Liver (tissue), 9 donors: ENCODE data around the gene EIPR1. TPM values are rescaled to one million over a fixed set of nuclear protein-coding genes. Genes with fewer than 3 reads are reported as not detected.

Experiments used
- DNase-seq: peaks from one replicate; pipeline ENCODE4 v3.0.0-alpha.2; 2017; ENCODE audit warnings: low spot score
- H3K27ac ChIP-seq, 2 donors: one replicate each; pipeline ENCODE4 v1.7.0; 2013; ENCODE audit warnings: inconsistent platforms in 2 of 2, low read length in 2 of 2, control low read depth in 1 of 2, low read depth in 1 of 2, mild to moderate bottlenecking in 1 of 2
- H3K27me3 ChIP-seq, 4 donors: one replicate each; pipeline versions ENCODE4 v1.6.1 to v1.7.0; 2013; ENCODE audit warnings: low read length in 3 of 4, inconsistent platforms in 1 of 4, mild to moderate bottlenecking in 1 of 4, moderate library complexity in 1 of 4; ENCODE audit not compliant: control insufficient read depth in 4 of 4, insufficient read depth in 4 of 4
- H3K36me3 ChIP-seq, 4 donors: one replicate each; pipeline versions ENCODE4 v1.6.1 to v1.7.0; 2013; ENCODE audit warnings: low read length in 3 of 4, mild to moderate bottlenecking in 3 of 4, low read depth in 1 of 4, moderate library complexity in 1 of 4; ENCODE audit not compliant: control insufficient read depth in 4 of 4, insufficient read depth in 3 of 4
- H3K4me1 ChIP-seq, 4 donors: one replicate each; pipeline versions ENCODE4 v1.6.1 to v1.7.0; 2013; ENCODE audit warnings: low read length in 3 of 4, mild to moderate bottlenecking in 3 of 4, moderate library complexity in 1 of 4; ENCODE audit not compliant: control insufficient read depth in 4 of 4, insufficient read depth in 4 of 4
- H3K4me3 ChIP-seq, 3 donors: one replicate each; pipeline versions ENCODE4 v1.6.1 to v1.7.0; 2013; ENCODE audit warnings: low read length in 3 of 3, control low read depth in 1 of 3, low read depth in 1 of 3, mild to moderate bottlenecking in 1 of 3
- H3K9ac ChIP-seq, 2 donors: one replicate each; pipeline ENCODE4 v1.7.0; 2013; ENCODE audit warnings: low read length in 2 of 2, mild to moderate bottlenecking in 2 of 2, moderate library complexity in 2 of 2, control low read depth in 1 of 2, low read depth in 1 of 2
- H3K9me3 ChIP-seq, 4 donors: one replicate each; pipeline versions ENCODE4 v1.6.1 to v1.7.0; 2013; ENCODE audit warnings: low read length in 3 of 4; ENCODE audit not compliant: control insufficient read depth in 4 of 4
- CTCF ChIP-seq: fragments of 150-350 bp; IDR thresholded peaks from 2 replicates; pipeline ENCODE4 v1.5.1; 2017; ENCODE audit warnings: improper control_type of control experiment, low read depth, low read length; ENCODE audit not compliant: missing input control
- HNF4A ChIP-seq, 2 donors: conservative IDR thresholded peaks; 2 replicates each; pipeline ENCODE4 v1.6.1; 2016; ENCODE audit warnings: antibody characterized with exemption in 2 of 2, mild to moderate bottlenecking in 2 of 2
- RAD21 ChIP-seq, 2 donors: IDR thresholded peaks; 2 replicates each; pipeline ENCODE4 v1.6.1; 2016; ENCODE audit warnings: antibody characterized with exemption in 2 of 2, mild to moderate bottlenecking in 2 of 2
- RXRA ChIP-seq, 2 donors: IDR thresholded peaks; 2 replicates each; pipeline ENCODE4 v1.6.1; 2017 to 2018; ENCODE audit warnings: antibody characterized with exemption in 2 of 2, mild to moderate bottlenecking in 1 of 2
- SP1 ChIP-seq: IDR thresholded peaks from 2 replicates; pipeline ENCODE4 v1.6.1; 2018; ENCODE audit warnings: antibody characterized with exemption, mild to moderate bottlenecking
- TAF1 ChIP-seq: conservative IDR thresholded peaks from 2 replicates; pipeline ENCODE4 v1.6.1; 2016; ENCODE audit warnings: antibody characterized with exemption, mild to moderate bottlenecking
- WGBS: extraction: QIAGEN DNeasy Blood & Tissue Kit; methylation state at CpG from one replicate; pipeline ENCODE4 v1.1.7; 2013; 5-methylcytosine and 5-hydroxymethylcytosine counted together
- polyA plus RNA-seq, 2 donors: library from polyadenylated mRNA; stranded (reverse) in 1 of 2; unstranded in 1 of 2; fragments of 200-250 nt in 1 of 2; fragments of >200 nt in 1 of 2; fragmentation: Nextera tagmentation in 1 of 2; extraction: Ambion mirVana in 1 of 2; gene quantifications; one replicate each; pipeline versions ENCODE4 v1.2.1 to v1.2.3, GENCODE V29; 2013 to 2015
- total RNA-seq, 2 donors: library from RNA; depleted of rRNA; stranded (reverse); fragments of >200 nt; gene quantifications; one replicate each; pipeline ENCODE4 v1.2.3, GENCODE V29; 2014
- TF ChIP-seq, protein P1 (sequence below): IDR thresholded peaks from 2 replicates; pipeline ENCODE4 v1.6.1; 2016; ENCODE audit warnings: antibody characterized with exemption, mild to moderate bottlenecking
- TF ChIP-seq, protein P2 (sequence below): IDR thresholded peaks from 2 replicates; pipeline ENCODE4 v1.6.1; 2016; ENCODE audit warnings: antibody characterized with exemption
- donor health status: healthy.
- donor health status: healthy.
- donor health status: healthy.
- donor health status: healthy.
- donor health status: healthy.

EIPR1 gene
- total and polyA plus RNA-seq, 4 donors, result 7.6 to 12.1 (median 11.4) TPM

- TF ChIP-seq, protein P1, sequence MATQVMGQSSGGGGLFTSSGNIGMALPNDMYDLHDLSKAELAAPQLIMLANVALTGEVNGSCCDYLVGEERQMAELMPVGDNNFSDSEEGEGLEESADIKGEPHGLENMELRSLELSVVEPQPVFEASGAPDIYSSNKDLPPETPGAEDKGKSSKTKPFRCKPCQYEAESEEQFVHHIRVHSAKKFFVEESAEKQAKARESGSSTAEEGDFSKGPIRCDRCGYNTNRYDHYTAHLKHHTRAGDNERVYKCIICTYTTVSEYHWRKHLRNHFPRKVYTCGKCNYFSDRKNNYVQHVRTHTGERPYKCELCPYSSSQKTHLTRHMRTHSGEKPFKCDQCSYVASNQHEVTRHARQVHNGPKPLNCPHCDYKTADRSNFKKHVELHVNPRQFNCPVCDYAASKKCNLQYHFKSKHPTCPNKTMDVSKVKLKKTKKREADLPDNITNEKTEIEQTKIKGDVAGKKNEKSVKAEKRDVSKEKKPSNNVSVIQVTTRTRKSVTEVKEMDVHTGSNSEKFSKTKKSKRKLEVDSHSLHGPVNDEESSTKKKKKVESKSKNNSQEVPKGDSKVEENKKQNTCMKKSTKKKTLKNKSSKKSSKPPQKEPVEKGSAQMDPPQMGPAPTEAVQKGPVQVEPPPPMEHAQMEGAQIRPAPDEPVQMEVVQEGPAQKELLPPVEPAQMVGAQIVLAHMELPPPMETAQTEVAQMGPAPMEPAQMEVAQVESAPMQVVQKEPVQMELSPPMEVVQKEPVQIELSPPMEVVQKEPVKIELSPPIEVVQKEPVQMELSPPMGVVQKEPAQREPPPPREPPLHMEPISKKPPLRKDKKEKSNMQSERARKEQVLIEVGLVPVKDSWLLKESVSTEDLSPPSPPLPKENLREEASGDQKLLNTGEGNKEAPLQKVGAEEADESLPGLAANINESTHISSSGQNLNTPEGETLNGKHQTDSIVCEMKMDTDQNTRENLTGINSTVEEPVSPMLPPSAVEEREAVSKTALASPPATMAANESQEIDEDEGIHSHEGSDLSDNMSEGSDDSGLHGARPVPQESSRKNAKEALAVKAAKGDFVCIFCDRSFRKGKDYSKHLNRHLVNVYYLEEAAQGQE, result no peak
- no peak for TF ChIP-seq HNF4A (conservative IDR thresholded peaks at IDR 0.05)
Observed at GRCh38 chr2:3296182-3296972, 81.2 kb downstream of the EIPR1 start (continued).

GRCh38 chr2:3294493-3294892 lies 83.1 kb downstream of the EIPR1 start:
- 58% methylated on average over 4 of the region's 4 CpGs for WGBS
- TF ChIP-seq TAF1 (no peak), CTCF (no peak), RAD21 (IDR thresholded peaks at IDR 0.05) (no peak)
- no peaks in the 10 kb centered on the region for H3K27me3 ChIP-seq
- no peaks in the 10 kb centered on the region for H3K9me3 ChIP-seq
- no peak overlapping the region for H3K27ac ChIP-seq
- H3K4me3 ChIP-seq, result no peak overlapping the region
- H3K36me3 ChIP-seq, result peaks cover 0 to 2% (median 0%) of the 10 kb centered on the region in 4 donors
- no peak overlapping the region for H3K9ac ChIP-seq
- H3K4me1 ChIP-seq, result no peaks in the 10 kb centered on the region
- DNase-seq, result no peak

GRCh38 chr2:3294069-3294468 lies 83.5 kb downstream of the EIPR1 start:
- Histone ChIP-seq H3K9ac (no peak overlapping the region), H3K27ac (no peak overlapping the region), H3K4me1 (no peaks in the 10 kb centered on the region), H3K9me3 (no peaks in the 10 kb centered on the region), H3K36me3 (peaks cover 0 to 2% (median 0%) of the 10 kb centered on the region in 4 donors), H3K4me3 (no peak overlapping the region), H3K27me3 (no peaks in the 10 kb centered on the region)
- TF ChIP-seq RXRA (IDR thresholded peaks at IDR 0.05) (peak; percentile 60 to 73), HNF4A (conservative IDR thresholded peaks at IDR 0.05) (peak; percentile 12 to 61), SP1 (no peak)
- DNase-seq, result no peak
- WGBS, result 17% methylated on average over 3 of the region's 3 CpGs

DNA sequence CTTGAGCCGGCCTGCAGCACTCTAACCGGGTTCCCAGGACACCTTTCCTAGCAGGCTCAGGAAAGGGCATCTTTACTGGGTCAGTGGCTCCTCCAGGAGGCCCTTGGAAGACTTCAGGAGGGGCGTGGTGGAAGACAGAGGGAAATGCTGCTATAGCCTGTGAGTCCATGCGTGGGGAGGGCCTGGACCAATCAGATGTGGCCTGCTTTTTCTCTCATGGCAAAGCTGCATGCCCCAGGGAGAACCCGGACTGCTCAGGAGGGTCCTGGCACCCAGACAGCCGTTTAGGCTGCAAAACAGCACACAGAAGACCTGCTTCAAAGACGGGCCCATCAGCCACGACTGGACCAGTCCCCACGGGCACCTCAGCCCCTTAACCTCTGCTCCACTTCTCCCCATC lies 84.4 kb downstream of the EIPR1 start:
- no peak for DNase-seq
- H3K9ac ChIP-seq, result no peak overlapping the region
- no peaks in the 10 kb centered on the region for H3K4me1 ChIP-seq
- TF ChIP-seq, protein P2, sequence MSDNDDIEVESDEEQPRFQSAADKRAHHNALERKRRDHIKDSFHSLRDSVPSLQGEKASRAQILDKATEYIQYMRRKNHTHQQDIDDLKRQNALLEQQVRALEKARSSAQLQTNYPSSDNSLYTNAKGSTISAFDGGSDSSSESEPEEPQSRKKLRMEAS, result no peak
- no peak overlapping the region for H3K27ac ChIP-seq
- peaks cover 0 to 2% (median 0%) of the 10 kb centered on the region in 4 donors for H3K36me3 ChIP-seq
- H3K4me3 ChIP-seq, result no peak overlapping the region
- 91% methylated on average over 9 of the region's 9 CpGs for WGBS
- H3K9me3 ChIP-seq, result no peaks in the 10 kb centered on the region
- H3K27me3 ChIP-seq, result no peaks in the 10 kb centered on the region
